COLO829 (cell line): ENCODE measurements around the gene CAMK2D.
A peak's percentile ranks its signal among the peaks of the same experiment; 100 is the strongest.

Experiments used
- DNase-seq: peaks from one replicate; pipeline ENCODE4 v3.0.0; 2012; ENCODE audit warnings: low spot score

CAMK2D gene

GRCh38 chr4:113604955-113605354 lies 156.6 kb downstream of the CAMK2D start:
- peak; percentile 39 for DNase-seq

- DNase-seq: no peak
These were observed 157.6 kb downstream of the CAMK2D start for GRCh38 chr4:113603911-113604310.

DNA sequence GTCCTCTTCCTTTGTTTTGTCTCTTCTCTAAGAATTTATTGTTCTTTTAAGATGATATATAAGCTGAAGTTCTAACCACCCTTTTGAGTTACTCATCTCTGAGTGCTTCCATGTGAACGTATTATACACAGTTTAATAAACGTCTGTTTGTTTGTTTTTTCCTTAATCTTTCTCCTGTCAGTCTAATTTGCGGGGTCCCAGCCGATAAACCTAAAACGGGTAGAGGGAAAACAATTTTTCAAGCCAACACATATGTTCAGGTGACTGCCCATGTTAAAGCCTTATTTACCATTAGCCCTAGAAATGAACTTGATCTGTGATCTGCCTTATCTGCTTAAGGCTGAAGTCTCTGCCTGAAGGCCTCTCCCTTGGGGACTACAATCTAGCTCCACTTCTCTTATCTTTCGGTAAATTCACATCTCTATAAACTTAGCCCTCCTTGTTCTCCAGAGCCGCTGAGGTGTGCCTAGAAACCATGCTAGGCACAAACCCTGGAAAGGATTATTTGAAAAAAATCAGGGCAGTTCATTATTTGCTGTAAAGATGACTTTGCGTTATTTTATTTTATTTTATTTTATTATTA lies 158.8 kb downstream of the CAMK2D start:
- DNase-seq: no peak

GRCh38 chr4:113601636-113602035 lies 159.9 kb downstream of the CAMK2D start:
- DNase-seq: no peak

DNA sequence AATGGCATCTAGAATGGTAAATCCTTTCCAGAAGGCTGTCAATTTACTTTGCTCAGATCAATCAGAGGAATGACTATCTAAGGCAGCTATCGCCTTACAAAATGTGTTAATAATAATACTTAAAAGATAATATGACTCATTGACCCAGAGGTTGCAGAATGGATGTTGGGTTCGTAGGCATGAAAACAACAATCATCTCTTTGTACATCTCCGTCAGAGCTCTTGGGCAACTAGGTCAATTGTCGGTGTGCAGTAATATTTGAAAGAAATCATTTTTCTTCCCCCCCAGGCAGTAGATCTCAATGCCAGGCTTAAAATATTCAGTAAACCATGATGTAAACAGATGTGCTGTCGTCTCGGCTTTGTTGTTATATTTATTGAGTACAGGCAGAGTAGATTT lies 165.1 kb downstream of the CAMK2D start:
- DNase-seq: peak; percentile 60

- DNase-seq: no peak
These were observed 167.3 kb downstream of the CAMK2D start for GRCh38 chr4:113594231-113594556.

DNA sequence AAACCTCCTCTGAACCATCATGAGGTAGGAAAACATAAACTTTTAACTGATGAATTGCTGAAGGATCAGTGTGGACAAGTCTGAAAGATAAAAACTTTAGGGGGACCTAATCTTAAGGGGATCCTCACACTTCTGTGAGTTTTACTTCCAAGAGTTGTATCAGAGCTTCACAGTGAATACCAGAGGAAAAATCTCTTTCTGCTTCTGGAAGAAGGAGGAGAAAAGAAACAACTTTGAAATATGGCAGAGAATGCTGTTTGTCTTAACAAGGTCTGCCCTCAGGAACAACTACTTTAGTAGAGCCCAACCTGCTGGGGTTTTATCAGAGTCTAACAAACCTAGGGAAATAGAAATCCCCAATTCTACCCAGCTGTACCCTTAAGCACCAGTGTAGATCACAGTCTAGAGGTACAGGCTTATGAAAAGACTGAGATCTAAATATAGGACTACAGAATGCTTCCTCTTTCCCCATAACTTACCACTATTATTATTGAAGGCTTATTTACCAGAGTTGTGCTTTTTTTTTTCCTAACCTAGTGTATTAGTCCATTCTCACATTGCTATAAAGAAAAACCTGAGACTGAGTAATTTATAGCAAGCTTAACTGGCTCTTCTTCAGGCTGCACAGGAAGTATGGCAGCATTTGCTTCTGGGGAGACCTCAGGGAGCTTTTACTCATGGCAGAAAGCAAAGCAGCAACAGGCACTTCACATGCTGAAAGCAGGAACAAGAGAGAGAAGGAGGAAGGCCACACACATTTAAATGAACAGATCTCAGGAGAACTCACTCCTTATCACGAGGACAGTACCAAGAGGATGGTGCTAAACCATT lies 167.9 kb downstream of the CAMK2D start:
- DNase-seq: no peak

DNA sequence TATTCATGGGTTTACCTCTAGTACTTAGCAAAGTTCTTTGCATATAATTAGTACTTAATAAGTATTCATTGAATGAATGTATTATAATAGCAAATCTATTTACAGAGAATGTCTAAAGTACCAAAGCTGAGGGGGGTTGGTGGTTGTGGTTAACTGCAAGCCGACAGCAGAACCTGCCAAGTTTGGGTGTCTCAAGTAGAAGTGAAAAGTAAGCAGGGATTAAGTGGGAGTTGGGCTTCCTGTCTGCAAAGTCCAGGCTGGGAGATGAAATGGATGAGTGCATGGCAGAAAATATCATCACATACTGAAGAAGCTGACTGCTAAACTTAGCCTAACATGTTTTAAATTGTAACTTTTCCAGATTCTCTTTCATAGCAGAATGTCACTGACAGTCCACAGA lies 169.6 kb downstream of the CAMK2D start:
- no peak for DNase-seq

GRCh38 chr4:113588895-113589668 lies 172.5 kb downstream of the CAMK2D start:
- no peak for DNase-seq

DNA sequence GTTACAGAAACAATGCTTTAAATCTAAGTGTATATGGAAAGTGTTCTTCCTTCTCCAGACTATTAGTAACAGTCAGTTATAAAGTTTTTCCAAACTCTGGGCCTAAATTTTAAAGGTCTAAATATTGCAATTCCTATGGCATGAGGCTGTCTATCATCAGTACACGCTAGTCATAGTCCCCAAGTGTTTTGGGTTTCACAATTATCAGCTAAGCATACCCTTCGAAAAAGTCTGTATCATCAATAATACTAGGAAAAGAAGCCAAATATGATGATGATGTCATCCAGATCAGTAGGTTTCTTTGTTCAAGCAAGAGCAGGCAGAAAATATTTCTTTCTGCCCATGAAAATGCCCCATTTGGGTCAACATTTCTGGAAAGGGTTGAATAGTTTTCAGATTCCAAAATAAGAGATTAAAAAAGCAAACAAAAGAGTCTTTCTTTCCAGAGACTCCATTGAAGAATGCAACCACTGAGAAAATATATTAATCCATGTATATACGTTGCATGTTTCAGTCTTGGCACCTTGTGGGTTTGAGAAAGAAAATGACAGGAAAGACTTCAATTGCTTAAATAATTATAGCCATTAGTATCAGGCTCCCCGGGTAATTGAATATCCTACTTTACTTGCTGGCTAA lies 173.8 kb downstream of the CAMK2D start:
- DNase-seq: peak; percentile 53

DNA sequence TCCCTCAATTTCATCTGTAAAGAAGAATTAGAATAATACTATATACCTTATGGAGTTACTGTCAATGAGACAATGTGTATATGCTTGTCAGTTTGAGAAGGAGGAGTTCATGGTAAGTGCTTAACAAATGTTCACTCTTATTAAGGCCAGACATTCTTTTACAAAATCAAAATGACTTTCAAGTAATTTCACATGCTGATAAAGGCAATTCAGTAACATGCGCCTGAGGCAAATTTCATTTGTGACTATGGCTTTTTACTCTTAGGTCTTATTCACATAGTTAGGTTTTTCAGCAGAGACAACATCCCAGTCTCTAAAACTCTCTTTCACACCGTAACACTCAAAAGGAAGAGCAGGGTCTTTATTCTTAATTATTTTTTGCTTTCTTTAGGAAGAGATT lies 174.4 kb downstream of the CAMK2D start:
- peak; percentile 45 for DNase-seq

DNA sequence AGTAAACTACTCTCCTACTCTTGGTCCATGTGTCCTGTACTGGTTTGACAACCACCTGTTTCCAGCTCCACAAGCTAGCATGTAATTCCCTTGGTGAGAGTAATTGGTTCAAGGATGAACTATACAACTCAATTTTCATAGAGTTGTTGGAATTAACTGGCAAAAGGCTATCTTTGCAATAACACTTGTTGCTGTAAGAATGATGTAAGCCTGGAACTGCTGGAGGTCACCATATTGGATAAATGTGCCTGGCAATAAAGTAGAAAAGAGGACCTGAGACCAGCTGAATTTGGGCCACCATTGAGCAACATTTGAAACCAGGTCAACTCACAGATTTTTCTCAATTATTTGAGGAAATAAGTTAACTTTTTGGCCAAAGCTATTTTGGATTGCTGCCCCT lies 175.5 kb downstream of the CAMK2D start:
- no peak for DNase-seq

GRCh38 chr4:113584407-113585150 lies 177.0 kb downstream of the CAMK2D start:
- DNase-seq: no peak

DNA sequence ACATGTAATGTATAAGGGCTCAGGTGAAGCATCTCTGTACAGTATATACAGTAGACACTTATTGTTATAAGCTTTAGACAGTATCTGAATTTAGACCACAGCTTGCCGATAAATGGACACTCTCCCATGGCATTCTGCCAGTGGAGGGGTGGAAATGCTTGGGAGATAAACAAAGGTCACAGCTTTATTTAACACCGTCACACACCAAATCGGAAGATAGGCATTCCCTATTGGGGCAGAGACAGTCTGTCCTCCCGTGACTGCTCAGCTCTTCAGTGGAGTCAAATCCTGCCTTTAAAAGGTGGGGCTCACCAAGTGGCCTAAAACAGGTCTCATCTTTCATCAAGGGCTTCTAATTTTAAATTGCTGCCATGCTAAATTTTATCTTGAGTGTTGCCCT lies 178.8 kb downstream of the CAMK2D start:
- no peak for DNase-seq

DNA sequence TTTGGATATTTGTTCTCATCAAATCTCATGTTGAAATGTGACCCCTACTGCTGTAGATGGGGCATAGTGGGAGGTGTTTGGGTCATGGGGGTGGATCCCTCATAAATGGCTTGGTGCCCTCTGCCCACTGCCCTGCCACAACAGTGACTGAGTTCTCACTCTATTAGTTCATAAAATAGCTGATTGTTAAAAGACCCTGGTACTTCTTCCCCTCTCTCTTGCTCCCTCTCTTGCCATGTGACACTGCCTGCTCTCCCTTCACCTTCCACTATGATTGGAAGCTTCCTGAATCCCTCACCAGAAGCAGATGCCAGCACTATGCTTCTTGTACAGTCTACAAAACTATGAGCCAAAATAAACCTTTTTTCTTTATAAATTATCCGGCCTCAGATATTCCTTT lies 182.2 kb downstream of the CAMK2D start:
- no peak for DNase-seq

GRCh38 chr4:113576947-113577678 lies 184.4 kb downstream of the CAMK2D start:
- no peak for DNase-seq

DNA sequence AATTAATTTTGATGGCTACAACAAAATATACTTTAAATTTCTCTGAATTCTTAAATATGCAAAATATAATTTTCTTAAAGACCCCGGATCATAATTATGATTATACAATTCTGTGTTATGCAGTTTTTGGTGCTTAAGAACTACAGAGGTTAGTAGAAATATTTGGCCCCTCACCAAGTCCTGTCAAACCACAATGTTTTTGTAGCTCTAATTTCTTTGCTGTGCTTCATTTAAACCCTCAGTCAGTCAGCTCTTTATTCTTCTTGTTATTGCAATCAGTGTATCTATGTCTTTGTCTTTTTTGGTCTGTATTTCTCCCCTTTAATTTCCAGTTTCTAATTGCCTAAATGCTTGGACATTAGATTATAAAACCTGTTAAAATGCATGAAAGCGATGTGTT lies 186.1 kb downstream of the CAMK2D start:
- DNase-seq: no peak

- DNase-seq: no peak
These were observed 186.9 kb downstream of the CAMK2D start for GRCh38 chr4:113574636-113575103.

DNA sequence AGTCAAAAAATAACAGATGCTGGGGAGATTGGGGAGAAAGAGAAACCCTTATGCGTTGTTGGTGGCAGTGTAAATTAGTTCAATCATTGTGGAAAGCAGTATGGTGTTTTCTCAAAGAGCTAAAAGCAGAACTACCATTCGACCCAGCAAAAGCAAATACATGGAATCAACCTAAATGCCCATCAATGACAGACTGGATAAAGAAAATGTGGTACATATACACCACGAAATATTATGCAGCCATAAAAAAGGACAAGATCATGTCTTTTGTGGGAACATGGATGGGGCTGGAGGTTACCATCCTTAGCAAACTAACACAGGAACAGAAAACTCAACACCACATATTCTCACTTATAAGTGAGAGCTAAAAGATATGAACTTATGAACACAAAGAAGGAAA lies 188.9 kb downstream of the CAMK2D start:
- DNase-seq: no peak

GRCh38 chr4:113566015-113566795 lies 195.3 kb downstream of the CAMK2D start:
- DNase-seq: no peak

GRCh38 chr4:113565702-113566012 lies 195.9 kb downstream of the CAMK2D start:
- no peak for DNase-seq
